Inflammatory macrophage treated with lipopolysaccharide for 4 hours (primary cell): ENCODE results near the gene AHSG.
"Not testable (repeated sequence)": the region's sequence is repeated elsewhere in the genome, so short reads cannot be mapped to it uniquely, and the experiment has no call there.

ENCODE experiments used
- DNase-seq: peaks from one replicate; pipeline ENCODE4 v3.0.0-alpha.2; 2020

Gene AHSG

GRCh38 chr3:186618318-186618938 lies 5.6 kb downstream of the AHSG start:
- DNase-seq, result no peak

GRCh38 chr3:186619787-186620212 lies 6.9 kb downstream of the AHSG start:
- DNase-seq, result no peak

- DNase-seq, result no peak
Observed at GRCh38 chr3:186620213-186621092, 7.6 kb downstream of the AHSG start.

GRCh38 chr3:186621894-186622650 lies 9.2 kb downstream of the AHSG start:
- DNase-seq, result no peak

GRCh38 chr3:186622651-186623310 lies 9.9 kb downstream of the AHSG start:
- DNase-seq, result no peak

GRCh38 chr3:186624598-186624997 lies 11.7 kb downstream of the AHSG start:
- no peak for DNase-seq

- DNase-seq, result no peak
Observed at GRCh38 chr3:186625600-186626042, 12.8 kb downstream of the AHSG start.

- DNase-seq, result no peak
Observed at GRCh38 chr3:186626254-186626847, 13.5 kb downstream of the AHSG start.

GRCh38 chr3:186627852-186628414 lies 15.1 kb downstream of the AHSG start:
- no peak for DNase-seq

GRCh38 chr3:186628756-186629155 lies 15.9 kb downstream of the AHSG start:
- no peak for DNase-seq

GRCh38 chr3:186630950-186631641 lies 18.2 kb downstream of the AHSG start:
- DNase-seq, result no peak

- no peak for DNase-seq
Observed at GRCh38 chr3:186633481-186633880, 20.6 kb downstream of the AHSG start.

- not testable (repeated sequence) for DNase-seq
Observed at GRCh38 chr3:186634207-186634606, 21.3 kb downstream of the AHSG start.

GRCh38 chr3:186635532-186635931 lies 22.7 kb downstream of the AHSG start:
- no peak for DNase-seq

- no peak for DNase-seq
Observed at GRCh38 chr3:186636536-186636935, 23.7 kb downstream of the AHSG start.

GRCh38 chr3:186637686-186638085 lies 24.8 kb downstream of the AHSG start:
- no peak for DNase-seq

- DNase-seq, result no peak
Observed at GRCh38 chr3:186638259-186638658, 25.4 kb downstream of the AHSG start.

GRCh38 chr3:186639778-186640472 lies 27.1 kb downstream of the AHSG start, which contains the start of gene FETUB:
Gene FETUB, plus strand, starts transcription at chr3:186640399. Its CDS starts 62 bp downstream, at chr3:186640461.
- no peak for DNase-seq

- no peak for DNase-seq
Observed at GRCh38 chr3:186640473-186640818, 27.6 kb downstream of the AHSG start.

- DNase-seq, result no peak
Observed at GRCh38 chr3:186640929-186641328, 28.1 kb downstream of the AHSG start.

GRCh38 chr3:186642014-186642413 lies 29.2 kb downstream of the AHSG start:
- no peak for DNase-seq
